NCI-H1436 (cell line): Measurements from ENCODE around the gene BORCS5.
"Not testable (repeated sequence)": the region's sequence is repeated elsewhere in the genome, so short reads cannot be mapped to it uniquely, and the experiment has no call there.

ENCODE experiments used
- DNase-seq: peaks from one replicate; lab custom pipeline; 2025; lab: John Stamatoyannopoulos, UW

The BORCS5 gene

DNA sequence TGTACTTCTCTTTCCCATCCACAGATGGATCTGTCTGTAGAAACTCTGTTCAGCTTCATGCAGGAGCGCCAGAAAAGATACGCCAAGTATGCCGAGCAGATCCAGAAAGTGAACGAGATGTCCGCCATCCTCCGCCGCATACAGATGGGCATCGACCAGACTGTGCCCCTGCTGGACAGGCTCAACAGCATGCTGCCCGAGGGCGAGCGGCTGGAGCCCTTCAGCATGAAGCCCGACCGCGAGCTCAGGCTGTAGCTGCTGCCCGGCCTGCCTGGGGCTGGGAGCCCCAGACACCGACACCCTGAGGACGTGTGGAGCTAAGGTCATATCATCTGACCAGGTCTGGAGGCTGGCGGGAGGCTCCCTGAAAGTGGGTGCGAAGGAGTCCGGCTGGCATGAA lies 108.6 kb downstream of the BORCS5 start:
- no peak for DNase-seq

GRCh38 chr12:12466157-12466556 lies 109.3 kb downstream of the BORCS5 start:
- DNase-seq: no peak

DNA sequence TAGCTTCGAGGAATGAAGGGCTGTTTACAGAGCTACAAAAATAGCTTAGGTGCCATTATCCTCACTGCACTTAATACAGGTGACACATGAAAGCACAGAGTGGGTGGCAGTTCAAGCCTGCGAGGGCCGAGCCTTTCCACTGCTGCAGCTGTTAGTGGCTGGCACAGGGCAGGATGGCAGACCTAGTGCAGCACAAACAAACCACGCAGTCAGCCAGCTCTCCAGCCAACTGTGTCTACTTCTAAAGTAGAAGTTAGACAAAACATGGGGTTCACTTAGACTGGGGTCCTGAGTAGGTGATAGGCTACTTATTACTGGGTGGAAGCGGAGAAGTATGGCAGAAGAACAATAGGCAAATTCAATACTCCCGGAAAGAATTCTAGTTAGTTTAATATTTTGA lies 110.4 kb downstream of the BORCS5 start:
- no peak for DNase-seq

DNA sequence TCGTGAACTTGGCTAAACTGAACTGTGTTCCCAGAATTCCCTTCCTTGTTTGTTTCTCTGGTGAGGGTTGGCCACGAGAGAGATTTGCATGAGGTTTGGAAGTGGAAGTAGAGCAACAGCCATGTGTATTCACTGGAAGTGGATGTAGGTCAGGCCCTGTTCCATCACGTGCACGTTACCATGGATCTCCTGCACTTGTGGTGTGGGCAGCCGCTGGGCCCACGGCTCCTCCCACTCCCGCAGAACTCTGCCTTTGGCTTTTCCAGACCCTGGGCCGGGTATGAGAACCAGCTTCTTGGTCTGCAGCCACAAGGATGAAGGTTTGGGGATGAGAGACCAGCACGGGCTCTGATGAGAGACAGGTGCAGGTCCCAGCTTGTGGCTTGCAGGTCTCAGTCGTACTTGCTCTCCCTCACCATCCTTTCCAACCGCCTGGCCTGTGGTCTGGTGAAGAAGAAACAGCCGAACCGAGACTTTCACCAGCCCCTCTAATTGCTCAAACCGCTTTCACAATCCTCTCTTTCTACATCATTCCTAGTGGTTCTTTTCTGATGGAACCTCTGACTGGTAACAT lies 110.9 kb downstream of the BORCS5 start:
- no peak for DNase-seq

- no peak for DNase-seq
Observed at GRCh38 chr12:12468575-12468974, 111.7 kb downstream of the BORCS5 start.

DNA sequence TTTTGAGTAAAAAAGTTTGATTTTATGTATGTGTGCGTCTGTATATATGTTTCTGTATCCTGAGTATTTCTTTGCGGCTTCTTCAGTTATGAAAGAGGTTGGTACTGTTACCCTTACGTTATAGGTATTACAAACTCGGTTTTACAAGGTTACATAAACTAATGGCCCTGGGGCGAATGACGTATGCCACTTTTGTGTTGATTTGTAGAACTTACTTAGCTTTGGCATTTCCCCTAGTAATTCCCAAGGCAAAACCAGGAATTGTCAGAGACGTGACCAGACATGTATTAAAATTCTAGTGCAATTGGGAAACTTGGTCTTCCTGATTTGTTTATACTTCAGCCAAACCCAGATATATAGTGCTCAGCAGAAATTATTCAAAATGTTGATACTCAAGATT lies 112.5 kb downstream of the BORCS5 start:
- no peak for DNase-seq

DNA sequence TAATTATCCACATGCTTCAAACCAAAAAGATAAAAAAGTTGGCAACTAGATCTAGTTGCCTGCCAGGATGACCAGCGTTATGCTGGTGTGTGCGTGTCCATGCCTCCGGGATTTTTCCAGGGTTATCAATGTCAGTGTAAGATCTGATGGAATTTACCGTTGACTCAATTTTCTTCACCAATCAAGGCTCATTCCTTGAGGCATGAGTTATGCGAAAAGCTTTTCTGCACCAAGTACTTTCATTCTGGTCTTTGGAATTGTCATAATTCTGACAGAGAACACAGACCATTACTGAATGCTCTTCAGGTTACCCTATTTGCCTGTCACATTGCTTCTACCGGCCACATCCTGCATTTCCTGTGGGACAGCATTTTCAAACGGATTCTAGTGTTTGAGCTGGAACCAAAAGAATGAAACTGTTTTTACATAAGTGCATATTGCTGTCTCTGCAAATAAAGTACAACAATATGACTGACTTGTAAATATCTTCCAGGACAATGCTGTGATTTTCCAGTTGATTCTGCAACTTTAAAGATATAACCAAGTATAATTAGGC lies 114.0 kb downstream of the BORCS5 start:
- no peak for DNase-seq

GRCh38 chr12:12471982-12472961 lies 115.4 kb downstream of the BORCS5 start:
- DNase-seq: not testable (repeated sequence)

- DNase-seq: no peak
Observed at GRCh38 chr12:12473223-12473622, 116.3 kb downstream of the BORCS5 start.

DNA sequence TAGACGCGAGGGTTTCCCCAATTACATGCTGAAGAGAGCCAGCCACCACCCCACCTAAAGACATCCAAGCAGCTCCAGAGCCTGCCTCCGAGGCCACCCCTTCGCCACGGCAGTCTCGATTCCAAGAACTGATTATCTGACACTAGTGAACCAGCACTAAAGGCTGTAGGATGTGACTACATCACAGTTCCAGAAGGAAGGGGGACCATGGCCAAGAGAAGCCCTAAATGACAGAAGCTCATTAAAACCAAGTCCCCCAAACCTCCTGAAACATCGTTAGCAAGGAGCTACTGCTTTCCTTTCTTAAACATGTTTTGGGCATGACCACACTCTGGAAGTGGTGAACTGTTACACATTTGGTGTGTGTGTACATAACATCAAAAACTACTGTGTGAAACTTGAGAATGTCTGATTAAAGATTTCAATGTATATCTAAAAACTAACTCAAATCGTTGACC lies 117.6 kb downstream of the BORCS5 start:
- no peak for DNase-seq

- DNase-seq: no peak
Observed at GRCh38 chr12:12474931-12475795, 118.3 kb downstream of the BORCS5 start.

GRCh38 chr12:12476857-12477531 lies 120.1 kb downstream of the BORCS5 start:
- no peak for DNase-seq

DNA sequence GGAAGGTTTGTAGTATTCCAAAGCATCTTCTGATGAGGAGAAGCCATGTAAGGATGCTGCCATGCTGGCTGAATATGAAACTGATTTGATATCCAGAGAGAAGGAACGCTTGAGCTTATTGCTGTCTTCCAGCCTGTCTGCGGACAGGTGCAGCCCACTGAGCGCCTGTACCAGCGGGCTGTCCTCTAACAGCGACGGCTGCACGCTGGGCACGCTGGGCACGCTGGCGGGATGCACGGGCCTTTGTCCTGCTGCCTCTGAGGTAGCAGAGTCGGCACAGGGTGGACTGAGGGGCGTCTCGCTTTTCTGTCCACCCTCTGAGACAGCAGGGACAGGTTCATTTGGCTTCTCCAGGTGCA lies 120.6 kb downstream of the BORCS5 start:
- DNase-seq: no peak

GRCh38 chr12:12480074-12480473 lies 123.2 kb downstream of the BORCS5 start:
- DNase-seq: no peak

DNA sequence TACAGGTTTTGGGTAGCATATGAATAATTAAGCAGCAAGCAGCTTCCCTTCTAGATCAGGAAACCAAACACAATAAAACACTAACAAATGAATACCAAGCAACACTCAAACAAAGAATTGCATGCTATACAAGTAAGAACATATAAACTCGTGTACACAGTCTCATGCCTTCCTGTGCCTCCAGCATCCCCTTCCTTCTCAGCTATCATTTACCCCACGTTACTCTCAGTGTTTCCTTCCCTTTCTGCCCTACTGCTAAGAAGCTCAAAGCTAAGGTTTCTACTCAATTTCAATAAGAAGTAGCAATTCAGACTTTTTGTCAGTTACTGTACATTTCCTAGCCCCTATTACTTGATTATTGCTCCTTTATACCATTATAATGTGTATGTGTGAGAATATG lies 124.8 kb downstream of the BORCS5 start:
- DNase-seq: no peak

DNA sequence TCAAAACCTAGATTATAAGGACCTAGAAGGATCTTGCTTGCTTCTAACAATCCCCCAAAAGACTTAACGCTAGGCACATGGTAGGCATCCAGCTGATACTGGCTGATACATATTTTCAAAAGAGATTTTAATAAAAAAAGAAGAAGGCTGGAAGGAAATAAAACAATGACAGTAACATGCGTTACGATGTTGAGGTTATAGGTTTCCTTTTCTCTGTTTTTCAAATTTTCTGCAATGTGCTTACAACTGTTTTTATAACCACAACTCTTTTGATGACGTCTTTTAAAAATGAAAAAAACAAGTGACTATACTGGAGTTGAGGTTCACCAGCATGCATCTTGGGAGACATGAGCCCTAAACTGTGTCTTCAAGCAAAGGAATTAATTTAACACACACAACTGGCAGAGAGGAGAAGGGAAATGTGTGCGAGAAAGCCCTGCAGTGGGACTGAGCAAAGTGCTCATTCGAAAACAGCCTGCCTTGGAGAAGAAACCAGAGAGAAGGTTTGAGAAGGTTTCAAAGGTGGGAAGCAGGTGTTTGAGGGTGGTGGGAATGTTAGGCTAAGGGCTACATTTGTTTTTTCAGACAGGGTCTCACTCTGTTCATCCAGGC lies 125.4 kb downstream of the BORCS5 start:
- no peak for DNase-seq

GRCh38 chr12:12482959-12483358 lies 126.1 kb downstream of the BORCS5 start:
- no peak for DNase-seq

DNA sequence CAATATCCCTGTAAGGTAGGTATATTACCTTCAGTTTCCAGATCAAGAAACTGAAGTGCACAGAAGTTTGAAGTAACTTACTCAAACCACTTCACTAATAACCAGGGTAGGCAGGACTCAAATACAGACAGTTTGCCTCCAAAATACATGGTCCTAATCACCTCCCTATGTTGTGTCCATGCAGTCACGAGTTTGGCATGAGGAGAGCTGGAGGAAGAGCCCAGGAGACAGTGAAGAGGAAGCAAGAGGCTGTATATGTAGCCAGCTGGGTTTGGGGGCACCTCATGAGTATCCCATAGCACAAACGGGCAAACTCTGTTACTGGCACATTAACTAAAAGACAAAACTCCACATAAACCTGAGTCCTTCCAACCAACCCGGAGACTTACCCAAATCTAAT lies 126.6 kb downstream of the BORCS5 start:
- DNase-seq: no peak

- no peak for DNase-seq
Observed at GRCh38 chr12:12486661-12487240, 129.9 kb downstream of the BORCS5 start.

DNA sequence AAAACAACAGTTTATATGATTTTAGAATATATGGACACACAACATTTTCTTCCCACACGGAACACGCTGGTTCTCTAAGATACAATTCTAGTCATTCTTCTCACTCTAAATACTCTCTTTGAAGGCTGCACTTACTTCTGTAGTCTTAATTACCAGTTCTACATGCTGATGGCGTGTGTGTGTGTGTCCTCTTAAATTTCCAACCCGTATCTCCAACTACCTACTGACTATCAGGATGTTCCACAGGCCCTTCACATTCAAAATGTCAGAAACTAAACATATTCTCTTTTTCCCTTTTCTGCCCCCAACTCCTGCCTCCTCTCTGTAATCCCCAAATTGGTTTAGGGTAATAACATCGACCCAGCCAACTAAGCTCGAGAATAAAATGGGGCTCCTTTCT lies 130.6 kb downstream of the BORCS5 start:
- no peak for DNase-seq

GRCh38 chr12:12488296-12488695 lies 131.4 kb downstream of the BORCS5 start:
- no peak for DNase-seq
